Dermis blood vessel endothelial cell (primary cell): ENCODE data around the gene CRPPA. TPM values are rescaled to one million over a fixed set of nuclear protein-coding genes. Genes with fewer than 3 reads are reported as not detected.
"Not testable (repeated sequence)": the region's sequence is repeated elsewhere in the genome, so short reads cannot be mapped to it uniquely, and the experiment has no call there.

Source experiments
- DNase-seq: peaks from one replicate; pipeline ENCODE4 v3.0.0; 2010
- total RNA-seq: library from RNA; depleted of rRNA; stranded (reverse); fragments of >200 nt; gene quantifications from 2 replicates; pipeline ENCODE4 v1.2.3, GENCODE V29; 2014

The CRPPA gene
- total RNA-seq, 1 donor from 2014 or later, result 1.9 TPM

- no peak for DNase-seq
Observed at GRCh38 chr7:16396766-16397500, 24.4 kb downstream of the CRPPA start.

GRCh38 chr7:16395121-16395520 is 26.2 kb downstream of the CRPPA start:
- DNase-seq, result no peak

DNA sequence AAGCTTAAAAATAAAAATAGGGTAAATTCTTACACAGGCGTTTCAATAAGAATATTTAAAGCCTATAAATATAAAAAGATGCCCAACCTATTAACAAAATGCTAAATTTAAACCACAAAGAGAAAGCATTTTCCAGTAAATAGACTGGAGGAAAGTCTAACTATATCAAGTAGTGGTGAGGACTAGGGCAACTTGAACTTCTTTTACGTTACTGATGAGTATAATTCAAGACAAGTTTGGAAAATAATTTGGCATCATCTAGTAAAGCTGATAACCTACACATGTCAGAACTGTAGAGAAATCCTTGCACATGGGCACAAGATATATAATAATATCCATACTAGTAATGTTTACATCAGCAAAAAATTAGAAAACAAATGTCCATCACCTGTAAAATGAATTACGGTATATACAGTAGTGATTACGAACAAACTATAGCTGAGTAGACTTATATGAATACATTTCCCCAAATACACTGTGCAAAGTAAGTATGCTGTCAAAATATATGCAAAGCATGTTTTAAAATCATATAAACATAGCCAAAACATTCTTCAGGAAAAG is 27.4 kb downstream of the CRPPA start:
- no peak for DNase-seq

GRCh38 chr7:16392990-16393523 is 28.3 kb downstream of the CRPPA start:
- no peak for DNase-seq

- DNase-seq, result not testable (repeated sequence)
Observed at GRCh38 chr7:16383786-16384185, 37.6 kb downstream of the CRPPA start.

DNA sequence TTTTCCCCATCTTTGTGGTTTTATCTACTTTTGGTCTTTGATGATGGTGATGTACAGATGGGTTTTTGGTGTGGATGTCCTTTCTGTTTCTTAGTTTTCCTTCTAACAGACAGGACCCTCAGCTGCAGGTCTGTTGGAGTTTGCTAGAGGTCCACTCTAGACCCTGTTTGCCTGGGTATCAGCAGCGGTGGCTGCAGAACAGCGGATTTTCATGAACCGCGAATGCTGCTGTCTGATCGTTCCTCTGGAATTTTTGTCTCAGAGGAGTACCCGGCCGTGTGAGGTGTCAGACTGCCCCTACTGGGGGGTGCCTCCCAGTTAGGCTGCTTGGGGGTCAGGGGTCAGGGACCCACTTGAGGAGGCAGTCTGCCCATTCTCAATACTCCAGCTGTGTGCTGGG is 38.2 kb downstream of the CRPPA start:
- DNase-seq, result not testable (repeated sequence)

Other genes with a start within 250 kb of the CRPPA start
- gene SOSTDC1, start 44.2 kb upstream of the CRPPA start, total RNA-seq, result 0.05 and 0.17 TPM in 2 replicates
- not detected in 2 replicates for gene LRRC72, start 105.3 kb upstream of the CRPPA start, total RNA-seq
- gene ANKMY2, start 224.2 kb upstream of the CRPPA start, total RNA-seq, result 14.6 and 16.3 TPM in 2 replicates
- 134 and 208 TPM in 2 replicates for gene BZW2, start 224.6 kb upstream of the CRPPA start, total RNA-seq